Measurements from ENCODE around the gene TMEM127.

- no peak for TF ChIP-seq CTCF (IDR thresholded peaks at IDR 0.05; ENCODE audit: poor library complexity)
- no peak for TF ChIP-seq EZH2 (IDR thresholded peaks at IDR 0.05; ENCODE audit: borderline replicate concordance)
These were observed 7.4 kb downstream of the TMEM127 start for GRCh38 chr2:96258166-96259022.

All from hepatocyte (in vitro differentiated cells).